ENCODE results near the gene ATP6V0A1.

DNA sequence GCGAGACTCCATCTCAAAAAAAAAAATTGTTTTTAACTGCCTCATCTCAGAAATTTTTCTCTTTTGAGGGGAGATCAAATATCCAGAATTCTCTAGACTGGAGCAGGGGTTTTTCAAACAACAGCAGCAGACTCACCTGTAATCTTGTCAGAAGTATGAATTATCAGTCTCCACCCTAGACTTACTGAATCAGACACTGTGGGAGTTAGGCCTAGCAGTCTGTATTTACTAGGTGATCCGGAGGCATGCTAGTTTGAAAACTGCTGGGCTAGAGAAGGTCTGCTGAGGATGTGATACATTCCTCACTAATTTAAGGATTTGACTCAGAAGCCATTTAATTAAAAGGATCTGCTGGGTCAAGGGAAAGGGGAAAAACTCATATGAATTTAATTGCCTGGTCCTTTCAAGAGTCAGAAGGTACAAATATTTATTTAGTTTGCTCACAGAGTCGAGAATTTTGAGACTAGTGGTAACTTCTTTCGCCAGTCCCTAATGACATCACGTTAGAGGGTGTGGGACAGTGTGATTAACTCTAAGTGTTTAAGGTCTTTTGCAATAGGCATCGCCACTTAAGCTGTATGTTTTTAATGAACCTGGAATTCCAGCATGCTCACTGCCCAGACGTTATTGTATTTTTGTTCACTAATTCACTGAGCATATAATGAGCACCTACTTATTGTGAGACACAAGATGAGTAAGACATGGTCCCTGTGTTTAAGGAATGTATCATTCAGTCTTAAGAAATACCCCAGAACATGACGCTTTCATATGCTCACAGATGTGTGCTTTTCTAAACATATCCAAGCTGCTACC is 14.2 kb downstream of the ATP6V0A1 start:
- TF ChIP-seq, protein P1, sequence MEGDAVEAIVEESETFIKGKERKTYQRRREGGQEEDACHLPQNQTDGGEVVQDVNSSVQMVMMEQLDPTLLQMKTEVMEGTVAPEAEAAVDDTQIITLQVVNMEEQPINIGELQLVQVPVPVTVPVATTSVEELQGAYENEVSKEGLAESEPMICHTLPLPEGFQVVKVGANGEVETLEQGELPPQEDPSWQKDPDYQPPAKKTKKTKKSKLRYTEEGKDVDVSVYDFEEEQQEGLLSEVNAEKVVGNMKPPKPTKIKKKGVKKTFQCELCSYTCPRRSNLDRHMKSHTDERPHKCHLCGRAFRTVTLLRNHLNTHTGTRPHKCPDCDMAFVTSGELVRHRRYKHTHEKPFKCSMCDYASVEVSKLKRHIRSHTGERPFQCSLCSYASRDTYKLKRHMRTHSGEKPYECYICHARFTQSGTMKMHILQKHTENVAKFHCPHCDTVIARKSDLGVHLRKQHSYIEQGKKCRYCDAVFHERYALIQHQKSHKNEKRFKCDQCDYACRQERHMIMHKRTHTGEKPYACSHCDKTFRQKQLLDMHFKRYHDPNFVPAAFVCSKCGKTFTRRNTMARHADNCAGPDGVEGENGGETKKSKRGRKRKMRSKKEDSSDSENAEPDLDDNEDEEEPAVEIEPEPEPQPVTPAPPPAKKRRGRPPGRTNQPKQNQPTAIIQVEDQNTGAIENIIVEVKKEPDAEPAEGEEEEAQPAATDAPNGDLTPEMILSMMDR (conservative IDR thresholded peaks at IDR 0.05; ENCODE audit: low read length): no peak
- no peak for TF ChIP-seq EZH2phosphoT487 (IDR thresholded peaks at IDR 0.05; ENCODE audit: borderline replicate concordance)
